WTC11 (cell line): ENCODE measurements around the gene USF1. TPM values are rescaled to one million over a fixed set of nuclear protein-coding genes. Genes with fewer than 3 reads are reported as not detected.

Experiments
- ATAC-seq: fragments of 200-7000 bp; cut with Tn5 transposase; 2 replicates; pipeline ENCODE4 v1.10.0; 2021; ENCODE audit warnings: mild to moderate bottlenecking, moderate library complexity
- CTCF ChIA-PET: fragments of 300-600 bp; sonication (Branson Sonifier 250); formaldehyde crosslinking; loops from one replicate; lab custom pipeline; 2021; ENCODE audit warnings: antibody characterized with exemption; lab: Charles Lee
- POLR2A ChIA-PET: fragments of 350-600 bp; sonication (Branson Sonifier 250); formaldehyde crosslinking; loops from one replicate; lab custom pipeline; 2021; ENCODE audit warnings: antibody characterized with exemption; lab: Charles Lee
- DNase-seq: peaks from one replicate; pipeline ENCODE4 v3.0.0; 2021; ENCODE audit warnings: low spot score
- H3K27ac Mint-ChIP-seq: 2 replicates; pipeline ENCODE4 v1.8.0; 2021; ENCODE audit warnings: mixed read lengths
- H3K27me3 Mint-ChIP-seq: 2 replicates; pipeline ENCODE4 v1.8.0; 2021; ENCODE audit warnings: low read depth, mild to moderate bottlenecking, moderate library complexity, mixed read lengths
- H3K36me3 Mint-ChIP-seq: 2 replicates; pipeline ENCODE4 v1.8.0; 2021; ENCODE audit warnings: mixed read lengths
- H3K4me1 Mint-ChIP-seq: 2 replicates; pipeline ENCODE4 v1.8.0; 2022; ENCODE audit warnings: mixed read lengths
- H3K4me3 Mint-ChIP-seq: 2 replicates; pipeline ENCODE4 v1.8.0; 2021; ENCODE audit warnings: mild to moderate bottlenecking, moderate library complexity, mixed read lengths
- H3K9me3 Mint-ChIP-seq: 2 replicates; pipeline ENCODE4 v1.8.0; 2021; ENCODE audit warnings: mixed read lengths
- AFF4 ChIP-seq: sonication (generic); formaldehyde crosslinking; IDR thresholded peaks from 2 replicates; pipeline ENCODE4 v1.8.1; 2023; ENCODE audit warnings: mild to moderate bottlenecking, missing genetic modification reagents, borderline replicate concordance
- ATF2 ChIP-seq: sonication (generic); formaldehyde crosslinking; IDR thresholded peaks from 2 replicates; pipeline ENCODE4 v1.8.1; 2022; ENCODE audit warnings: low read depth, missing genetic modification reagents, borderline replicate concordance
- CREM ChIP-seq: sonication (generic); formaldehyde crosslinking; IDR thresholded peaks from 2 replicates; pipeline ENCODE4 v1.8.1; 2022; ENCODE audit warnings: mild to moderate bottlenecking, missing genetic modification reagents, moderate library complexity
- E2F4 ChIP-seq: sonication (generic); formaldehyde crosslinking; IDR thresholded peaks from 2 replicates; pipeline ENCODE4 v1.8.1; 2022; ENCODE audit warnings: low read depth, mild to moderate bottlenecking, moderate library complexity, missing genetic modification reagents, borderline replicate concordance
- FOXK1 ChIP-seq: sonication (generic); formaldehyde crosslinking; IDR thresholded peaks from 2 replicates; pipeline ENCODE4 v1.8.0; 2022; ENCODE audit warnings: mild to moderate bottlenecking, moderate library complexity, missing genetic modification reagents
- FOXP4 ChIP-seq: sonication (generic); formaldehyde crosslinking; IDR thresholded peaks from 2 replicates; pipeline ENCODE4 v1.8.0; 2022; ENCODE audit warnings: mild to moderate bottlenecking, missing genetic modification reagents
- IRF1 ChIP-seq: sonication (generic); formaldehyde crosslinking; IDR thresholded peaks from 2 replicates; pipeline ENCODE4 v1.8.0; 2023; ENCODE audit warnings: missing genetic modification reagents
- MLX ChIP-seq: sonication (generic); formaldehyde crosslinking; IDR thresholded peaks from 2 replicates; pipeline ENCODE4 v1.8.1; 2023; ENCODE audit warnings: mild to moderate bottlenecking, missing genetic modification reagents, moderate library complexity
- MYBL2 ChIP-seq: sonication (generic); formaldehyde crosslinking; IDR thresholded peaks from 2 replicates; pipeline ENCODE4 v1.8.1; 2023; ENCODE audit warnings: mild to moderate bottlenecking, moderate library complexity, missing genetic modification reagents
- NR2C2 ChIP-seq: sonication (generic); formaldehyde crosslinking; IDR thresholded peaks from 2 replicates; pipeline ENCODE4 v1.8.0; 2022; ENCODE audit warnings: mild to moderate bottlenecking, missing genetic modification reagents
- SMAD3 ChIP-seq: sonication (generic); formaldehyde crosslinking; IDR thresholded peaks from 2 replicates; pipeline ENCODE4 v1.8.0; 2022; ENCODE audit warnings: missing genetic modification reagents, mild to moderate bottlenecking, borderline replicate concordance
- TEAD1 ChIP-seq: sonication (generic); formaldehyde crosslinking; IDR thresholded peaks from 2 replicates; pipeline ENCODE4 v1.8.0; 2022; ENCODE audit warnings: mild to moderate bottlenecking, missing genetic modification reagents
- TP53 ChIP-seq: sonication (generic); formaldehyde crosslinking; IDR thresholded peaks from 2 replicates; pipeline ENCODE4 v1.8.1; 2023; ENCODE audit warnings: mild to moderate bottlenecking, missing genetic modification reagents
- ZMAT4 ChIP-seq: fragments of 250-450 bp; sonication (Bioruptor Pico); IDR thresholded peaks from 2 replicates; pipeline ENCODE4 v1.9.0; 2021; ENCODE audit warnings: mild to moderate bottlenecking
- ZNF263 ChIP-seq: sonication (generic); formaldehyde crosslinking; IDR thresholded peaks from 2 replicates; pipeline ENCODE4 v1.8.1; 2022; ENCODE audit warnings: low read depth, mild to moderate bottlenecking, moderate library complexity, missing genetic modification reagents
- ZNF416 ChIP-seq: fragments of 250-450 bp; sonication (Bioruptor Pico); IDR thresholded peaks from 2 replicates; pipeline ENCODE4 v1.9.0; 2021; ENCODE audit warnings: mild to moderate bottlenecking, inconsistent platforms
- ZNF425 ChIP-seq: fragments of 250-450 bp; sonication (Bioruptor Pico); conservative IDR thresholded peaks from 2 replicates; pipeline ENCODE4 v1.9.0; 2021; ENCODE audit warnings: mild to moderate bottlenecking
- total RNA-seq: library from RNA; stranded (reverse); gene quantifications from 3 replicates; pipeline ENCODE4 v1.2.3, GENCODE V29; 2021

The USF1 gene
- total RNA-seq, 1 experiment from 2014 or later: 65.6 TPM

GRCh38 chr1:161007369-161007768 is 38.4 kb downstream of the USF1 start:
- POLR2A ChIA-PET: interaction anchor here (0.6 to 1.5 kb wide), 2 partner anchors 10 to 28 kb away, joined by 3 read pairs; no protein-coding TSS in a partner anchor
- CTCF ChIA-PET: interaction anchor here (0.9 to 1.7 kb wide), 2 partner anchors 9 to 17 kb away, joined by 3 to 6 read pairs; no protein-coding TSS in a partner anchor
- TF ChIP-seq SMAD3 (no peak), CREM (no peak), FOXK1 (CRISPR knock-in tag) (no peak), ZNF425 (CRISPR knock-in tag) (no peak), E2F4 (CRISPR knock-in tag) (no peak)
- ATAC-seq (no peak), DNase-seq (no peak)
- Mint-ChIP-seq H3K9me3 (no peaks in the 10 kb centered on the region), H3K4me1 (peaks cover 33% of the 10 kb centered on the region), H3K27me3 (no peaks in the 10 kb centered on the region), H3K27ac (0 out of 2 replicates have a peak overlapping the region, but pooled peaks have one; percentile 22), H3K36me3 (peaks cover 9% of the 10 kb centered on the region), H3K4me3 (no peak overlapping the region)

- H3K4me3 Mint-ChIP-seq: no peak overlapping the region
- peak overlapping the region; percentile 31; the same call in 1 of the 2 replicates for H3K27ac Mint-ChIP-seq
- H3K4me1 Mint-ChIP-seq: peaks cover 27% of the 10 kb centered on the region
- CTCF ChIA-PET: interaction anchor here (1.7 kb wide), 1 partner anchor 9 kb away, joined by 3 read pairs; no protein-coding TSS in a partner anchor
- POLR2A ChIA-PET: interaction anchor here (1.5 kb wide), 1 partner anchor 9 kb away, joined by 3 read pairs; no protein-coding TSS in a partner anchor
- no peaks in the 10 kb centered on the region for H3K27me3 Mint-ChIP-seq
- no peak for TF ChIP-seq MYBL2 (CRISPR knock-in tag)
- TF ChIP-seq MLX: no peak
- TF ChIP-seq ATF2 (CRISPR knock-in tag): no peak
- TF ChIP-seq ZMAT4 (CRISPR knock-in tag): no peak
- TF ChIP-seq ZNF263 (CRISPR knock-in tag): no peak
- DNase-seq: no peak
- peaks cover 10% of the 10 kb centered on the region for H3K36me3 Mint-ChIP-seq
- no peak; the same call in 1 of the 2 replicates for ATAC-seq
- no peaks in the 10 kb centered on the region for H3K9me3 Mint-ChIP-seq
Observed at GRCh38 chr1:161006563-161006962, 39.2 kb downstream of the USF1 start.

GRCh38 chr1:161001525-161001924 is 44.3 kb downstream of the USF1 start:
- Mint-ChIP-seq H3K27ac (peak overlapping the region; percentile 48; the same call in 1 of the 2 replicates), H3K4me3 (no peak overlapping the region), H3K9me3 (no peaks in the 10 kb centered on the region), H3K27me3 (no peaks in the 10 kb centered on the region), H3K4me1 (peaks cover 10% of the 10 kb centered on the region), H3K36me3 (peaks cover 52% of the 10 kb centered on the region)
- POLR2A ChIA-PET: no interaction called here
- ATAC-seq (no peak), DNase-seq (no peak)
- CTCF ChIA-PET: interaction anchor here (0.7 to 1.7 kb wide), 2 partner anchors 11 to 761 kb away, joined by 4 to 6 read pairs; no protein-coding TSS in a partner anchor
- TF ChIP-seq CREM (no peak), ZNF416 (CRISPR knock-in tag) (no peak), AFF4 (no peak), FOXP4 (no peak), IRF1 (no peak), TP53 (CRISPR knock-in tag) (no peak), TEAD1 (no peak), NR2C2 (no peak)
